GM21717 (cell line): ENCODE measurements around the gene ANO7.

Experiments used
- ATAC-seq: cut with Tn5 transposase; IDR thresholded peaks from one replicate; pipeline ENCODE4 v1.9.1; 2021; ENCODE audit warnings: mild to moderate bottlenecking, moderate library complexity; ENCODE audit not compliant: unreplicated experiment

Gene ANO7

GRCh38 chr2:241157841-241158545 is 30.5 kb upstream of the ANO7 start:
- no peak for ATAC-seq

- ATAC-seq: no peak
These were observed 30.0 kb upstream of the ANO7 start for GRCh38 chr2:241158546-241158900.

GRCh38 chr2:241159116-241159515 is 29.4 kb upstream of the ANO7 start:
- ATAC-seq: no peak

- no peak for ATAC-seq
These were observed 28.2 kb upstream of the ANO7 start for GRCh38 chr2:241160318-241160717.

- no peak for ATAC-seq
These were observed 26.7 kb upstream of the ANO7 start for GRCh38 chr2:241161646-241162281.

- ATAC-seq: no peak
These were observed 24.8 kb upstream of the ANO7 start for GRCh38 chr2:241163601-241164118.

- no peak for ATAC-seq
These were observed 20.1 kb upstream of the ANO7 start for GRCh38 chr2:241168366-241168765.

GRCh38 chr2:241173557-241173956 is 14.9 kb upstream of the ANO7 start:
- ATAC-seq: no peak

GRCh38 chr2:241177526-241178334 is 10.7 kb upstream of the ANO7 start:
- ATAC-seq: no peak

GRCh38 chr2:241178961-241179360 is 9.5 kb upstream of the ANO7 start:
- no peak for ATAC-seq

- no peak for ATAC-seq
These were observed 8.6 kb upstream of the ANO7 start for GRCh38 chr2:241179899-241180298.

GRCh38 chr2:241180495-241180894 is 8.0 kb upstream of the ANO7 start:
- no peak for ATAC-seq

GRCh38 chr2:241182126-241182525 is 6.4 kb upstream of the ANO7 start:
- no peak for ATAC-seq

- no peak for ATAC-seq
These were observed 5.8 kb upstream of the ANO7 start for GRCh38 chr2:241182531-241183133.

- ATAC-seq: no peak
These were observed 5.3 kb upstream of the ANO7 start for GRCh38 chr2:241183221-241183620.

GRCh38 chr2:241184901-241185300 is 3.6 kb upstream of the ANO7 start:
- ATAC-seq: no peak

- no peak for ATAC-seq
These were observed 2.5 kb upstream of the ANO7 start for GRCh38 chr2:241185961-241186360.

GRCh38 chr2:241187101-241187917 is 1.2 kb upstream of the ANO7 start:
- ATAC-seq: no peak

GRCh38 chr2:241187918-241188234 is 601 bp upstream of the ANO7 start:
- ATAC-seq: no peak

GRCh38 chr2:241189093-241189855 is 797 bp downstream of the ANO7 start:
- ATAC-seq: no peak
